Measurements from ENCODE around the gene EGLN3. TPM values are rescaled to one million over a fixed set of nuclear protein-coding genes. Genes with fewer than 3 reads are reported as not detected.

EGLN3 gene
- total RNA-seq, 4 donors from 2014 or later: 11.4 to 35.1 (median 25.0) TPM

DNA sequence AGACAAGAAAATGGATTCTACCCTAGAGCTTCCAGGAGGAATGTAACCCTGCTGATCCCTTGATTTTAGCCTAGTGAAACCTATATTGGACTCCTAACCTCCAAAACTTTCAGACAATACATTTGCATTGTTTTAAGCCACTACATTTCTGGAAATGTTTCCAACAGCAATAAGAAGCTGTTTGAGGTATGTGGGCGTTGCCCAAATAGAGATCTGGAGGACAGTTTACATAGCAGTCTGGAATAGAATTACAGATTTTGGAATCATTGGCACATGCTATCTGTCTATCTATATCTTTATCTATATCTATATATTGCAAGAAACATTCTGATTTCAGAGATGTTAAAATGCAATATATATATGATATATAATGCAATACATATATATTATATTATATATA is 42.4 kb upstream of the EGLN3 start:
- WGBS, 2 donors: 58 to 60% methylated on average over 1 of the region's 1 CpG
- intact Hi-C loops (cut with DNase I): no loop called here
- Histone ChIP-seq H3K27ac (no peak overlapping the region), H3K4me3 (no peak overlapping the region), H3K36me3 (no peaks in the 10 kb centered on the region), H3K27me3 (no peaks in the 10 kb centered on the region), H3K9me3 (no peaks in the 10 kb centered on the region), H3K4me1 (peaks cover 0 to 12% (median 0%) of the 10 kb centered on the region in 3 donors)
- no peak for TF ChIP-seq POLR2A (IDR thresholded peaks at IDR 0.05)
- TF ChIP-seq, protein P1, sequence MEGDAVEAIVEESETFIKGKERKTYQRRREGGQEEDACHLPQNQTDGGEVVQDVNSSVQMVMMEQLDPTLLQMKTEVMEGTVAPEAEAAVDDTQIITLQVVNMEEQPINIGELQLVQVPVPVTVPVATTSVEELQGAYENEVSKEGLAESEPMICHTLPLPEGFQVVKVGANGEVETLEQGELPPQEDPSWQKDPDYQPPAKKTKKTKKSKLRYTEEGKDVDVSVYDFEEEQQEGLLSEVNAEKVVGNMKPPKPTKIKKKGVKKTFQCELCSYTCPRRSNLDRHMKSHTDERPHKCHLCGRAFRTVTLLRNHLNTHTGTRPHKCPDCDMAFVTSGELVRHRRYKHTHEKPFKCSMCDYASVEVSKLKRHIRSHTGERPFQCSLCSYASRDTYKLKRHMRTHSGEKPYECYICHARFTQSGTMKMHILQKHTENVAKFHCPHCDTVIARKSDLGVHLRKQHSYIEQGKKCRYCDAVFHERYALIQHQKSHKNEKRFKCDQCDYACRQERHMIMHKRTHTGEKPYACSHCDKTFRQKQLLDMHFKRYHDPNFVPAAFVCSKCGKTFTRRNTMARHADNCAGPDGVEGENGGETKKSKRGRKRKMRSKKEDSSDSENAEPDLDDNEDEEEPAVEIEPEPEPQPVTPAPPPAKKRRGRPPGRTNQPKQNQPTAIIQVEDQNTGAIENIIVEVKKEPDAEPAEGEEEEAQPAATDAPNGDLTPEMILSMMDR (IDR thresholded peaks at IDR 0.05): no peak
- DNase-seq: no peak

DNA sequence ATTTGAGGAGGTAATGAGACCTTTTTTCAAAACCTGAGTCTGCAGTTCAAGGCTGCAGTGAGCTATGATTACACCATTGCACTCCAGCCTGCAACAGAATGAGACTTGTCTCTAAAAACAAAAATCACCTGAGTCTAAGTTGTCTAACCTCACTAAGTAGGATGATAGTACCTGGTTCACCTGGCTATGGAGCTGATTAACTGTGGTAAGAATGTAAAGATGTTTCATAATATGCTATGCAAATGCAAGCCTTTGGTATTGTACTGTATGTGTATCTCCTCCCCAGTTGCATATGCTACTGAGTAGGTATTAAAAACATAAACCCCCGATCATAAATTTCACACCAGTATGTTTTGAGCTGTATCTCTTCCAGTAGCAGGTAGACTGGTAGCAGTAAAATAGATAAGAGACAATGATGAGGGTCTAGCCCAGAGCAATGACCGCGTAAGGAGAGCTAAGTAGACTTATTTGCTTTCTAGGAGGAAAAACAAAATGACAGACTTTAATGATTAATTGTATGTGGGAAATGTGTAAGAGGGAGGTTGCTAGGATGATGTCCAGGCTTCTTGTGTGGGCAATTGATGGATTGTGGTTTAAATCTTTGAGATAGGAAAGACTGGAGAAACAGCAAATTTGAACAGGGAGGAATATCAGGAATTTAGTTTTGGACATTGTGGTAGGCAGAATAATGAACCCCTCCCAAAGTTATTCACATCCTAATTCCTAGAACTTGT is 41.6 kb upstream of the EGLN3 start:
- Histone ChIP-seq H3K9me3 (no peaks in the 10 kb centered on the region), H3K27me3 (no peaks in the 10 kb centered on the region), H3K4me3 (no peak overlapping the region), H3K27ac (no peak overlapping the region), H3K4me1 (peaks cover 0 to 12% (median 0%) of the 10 kb centered on the region in 3 donors), H3K36me3 (no peaks in the 10 kb centered on the region)
- WGBS, 2 donors: 89 to 96% methylated on average over 3 of the region's 3 CpGs
- TF ChIP-seq, protein P1 (IDR thresholded peaks at IDR 0.05): no peak
- no peak for DNase-seq
- intact Hi-C loops (cut with DNase I): no loop called here

DNA sequence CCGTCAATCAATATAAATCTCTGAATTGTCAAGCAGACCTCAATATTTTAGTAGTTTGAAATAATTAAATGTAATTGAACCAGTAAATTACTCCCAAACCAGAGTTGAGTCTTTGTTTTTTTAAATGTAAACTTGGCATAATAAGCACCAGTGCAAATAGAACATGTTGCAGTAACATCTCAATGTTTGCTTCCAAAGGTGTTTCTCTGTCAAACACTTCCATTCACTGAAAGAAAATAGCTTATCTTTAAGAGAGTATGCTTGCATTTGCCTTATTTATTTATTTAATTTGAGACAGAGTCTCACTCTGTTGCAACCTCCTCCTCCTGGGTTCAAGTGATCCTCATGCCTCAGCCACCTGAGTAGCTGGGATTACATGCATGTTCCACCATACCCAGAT is 39.9 kb upstream of the EGLN3 start:
- Histone ChIP-seq H3K4me3 (no peak overlapping the region), H3K9me3 (no peaks in the 10 kb centered on the region), H3K27me3 (no peaks in the 10 kb centered on the region), H3K4me1 (peaks cover 0 to 12% (median 0%) of the 10 kb centered on the region in 3 donors), H3K36me3 (no peaks in the 10 kb centered on the region), H3K27ac (no peak overlapping the region)
- no peak for TF ChIP-seq POLR2A (IDR thresholded peaks at IDR 0.05)
- TF ChIP-seq, protein P1 (IDR thresholded peaks at IDR 0.05): no peak
- intact Hi-C loops (cut with DNase I): no loop called here
- DNase-seq: no peak
- WGBS, 2 donors: 95 to 97% methylated on average over 1 of the region's 1 CpG

DNA sequence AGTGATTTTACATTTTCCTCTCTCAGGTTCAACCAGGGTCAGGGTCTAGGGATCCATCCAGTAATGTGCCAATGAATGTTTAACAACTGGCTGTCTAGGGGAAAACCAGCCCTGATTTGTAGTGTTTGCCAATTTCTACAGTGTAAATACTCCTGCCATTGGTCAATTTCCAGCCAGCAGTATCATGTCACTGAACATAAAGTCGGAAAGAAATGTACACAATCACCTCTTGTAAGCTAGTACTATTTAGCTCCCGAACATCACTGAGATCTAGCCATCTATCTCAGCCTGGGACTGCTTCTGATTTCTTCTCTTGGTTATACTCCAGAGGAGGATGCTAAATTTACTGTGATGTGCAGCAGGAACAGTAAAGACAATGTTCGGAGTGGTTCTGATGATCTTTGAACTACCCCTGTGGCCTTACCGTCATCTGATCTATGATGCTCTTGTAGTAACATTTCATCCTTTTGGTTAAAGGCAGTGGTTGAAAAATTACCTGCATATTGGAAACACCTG is 36.7 kb upstream of the EGLN3 start:
- H3K27me3 ChIP-seq: no peaks in the 10 kb centered on the region
- 69 to 84% methylated on average over 4 of the region's 4 CpGs for WGBS, 2 donors
- intact Hi-C loops (cut with DNase I): no loop called here
- no peak for DNase-seq
- TF ChIP-seq, protein P1 (IDR thresholded peaks at IDR 0.05): no peak
- no peak for TF ChIP-seq POLR2A (IDR thresholded peaks at IDR 0.05)
- no peaks in the 10 kb centered on the region for H3K36me3 ChIP-seq
- H3K4me3 ChIP-seq: no peak overlapping the region
- peaks cover 0 to 12% (median 0%) of the 10 kb centered on the region in 3 donors for H3K4me1 ChIP-seq
- peaks cover 0 to 7% (median 0%) of the 10 kb centered on the region in 3 donors for H3K9me3 ChIP-seq
- no peak overlapping the region for H3K27ac ChIP-seq

DNA sequence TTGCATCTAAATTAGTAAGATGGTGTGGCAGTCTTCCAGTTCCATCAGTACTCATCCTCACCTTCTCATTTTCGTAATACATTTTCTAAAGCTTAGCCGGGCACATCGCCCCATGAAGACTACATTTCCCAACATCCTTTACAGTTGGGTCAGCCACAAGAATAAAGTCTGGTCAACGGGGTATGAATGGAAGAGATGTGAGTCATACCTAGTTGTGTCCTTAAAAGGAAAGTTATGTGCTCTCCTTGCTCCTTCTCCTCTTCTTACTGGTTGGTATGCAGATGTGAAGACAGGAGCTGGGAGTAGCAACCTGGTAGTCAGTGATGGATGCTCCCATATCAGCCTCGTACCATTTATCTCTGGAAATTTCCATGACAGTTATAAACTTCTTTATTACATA is 35.9 kb upstream of the EGLN3 start:
- 58 to 72% methylated on average over 5 of the region's 5 CpGs for WGBS, 2 donors
- TF ChIP-seq POLR2A (IDR thresholded peaks at IDR 0.05): no peak
- TF ChIP-seq, protein P1 (IDR thresholded peaks at IDR 0.05): no peak
- intact Hi-C loops (cut with DNase I): no loop called here
- Histone ChIP-seq H3K4me3 (no peak overlapping the region), H3K9me3 (peaks cover 0 to 7% (median 0%) of the 10 kb centered on the region in 3 donors), H3K27me3 (no peaks in the 10 kb centered on the region), H3K36me3 (no peaks in the 10 kb centered on the region), H3K27ac (no peak overlapping the region), H3K4me1 (peaks cover 0 to 12% (median 0%) of the 10 kb centered on the region in 3 donors)
- no peak for DNase-seq
